HG03066 (cell line): ENCODE data around the gene TAS2R39.
"Not testable (repeated sequence)": the region's sequence is repeated elsewhere in the genome, so short reads cannot be mapped to it uniquely, and the experiment has no call there.

ENCODE experiments used
- ATAC-seq: cut with Tn5 transposase; IDR thresholded peaks from one replicate; pipeline ENCODE4 v1.9.1; 2021; ENCODE audit warnings: low read depth; ENCODE audit not compliant: unreplicated experiment

Gene TAS2R39

GRCh38 chr7:143183024-143183423 is at the start of gene TAS2R39:
TAS2R39 (plus strand) TSS chr7:143183419; CDS start chr7:143183419, 0 bp downstream.
- no peak for ATAC-seq

- ATAC-seq, result no peak
These were observed 36.1 kb upstream of the TAS2R39 start for GRCh38 chr7:143147070-143147469.

- ATAC-seq, result no peak
These were observed 35.2 kb upstream of the TAS2R39 start for GRCh38 chr7:143148050-143148449.

DNA sequence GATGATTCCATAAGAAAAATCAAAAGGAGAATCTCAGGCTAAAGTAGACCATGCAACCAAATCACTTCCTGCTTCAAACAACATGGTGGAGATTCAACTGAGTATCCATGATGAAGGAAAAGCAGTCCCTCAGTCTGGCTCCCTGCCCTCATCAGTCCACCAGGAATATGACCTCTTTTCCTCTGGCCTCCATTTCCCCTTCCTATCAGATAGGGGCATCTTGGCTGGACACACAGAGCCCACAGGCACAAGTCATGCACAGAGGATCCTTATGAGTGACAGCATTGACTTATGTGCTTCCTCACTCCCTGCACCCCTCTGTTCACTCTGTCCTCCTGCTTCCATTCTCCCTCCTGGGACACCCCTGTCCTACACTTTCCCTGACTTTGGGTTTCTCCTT is 34.6 kb upstream of the TAS2R39 start:
- ATAC-seq, result no peak

DNA sequence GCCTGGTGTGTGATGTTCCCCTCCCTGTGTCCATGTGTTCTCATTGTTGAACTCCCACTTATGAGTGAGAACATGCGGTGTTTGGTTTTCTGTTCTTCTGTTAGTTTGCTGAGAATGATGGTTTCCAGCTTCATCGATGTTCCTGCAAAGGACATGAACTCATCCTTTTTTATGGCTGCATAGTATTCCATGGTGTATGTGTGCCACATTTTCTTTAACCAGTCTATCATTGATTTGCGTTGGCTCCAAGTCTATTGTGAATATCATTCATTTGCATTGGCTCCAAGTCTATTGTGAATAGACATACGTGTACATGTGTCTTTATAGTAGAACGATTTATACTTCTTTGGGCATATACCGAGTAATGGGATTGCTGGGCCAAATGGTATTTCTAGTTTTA is 32.5 kb upstream of the TAS2R39 start:
- ATAC-seq, result not testable (repeated sequence)

DNA sequence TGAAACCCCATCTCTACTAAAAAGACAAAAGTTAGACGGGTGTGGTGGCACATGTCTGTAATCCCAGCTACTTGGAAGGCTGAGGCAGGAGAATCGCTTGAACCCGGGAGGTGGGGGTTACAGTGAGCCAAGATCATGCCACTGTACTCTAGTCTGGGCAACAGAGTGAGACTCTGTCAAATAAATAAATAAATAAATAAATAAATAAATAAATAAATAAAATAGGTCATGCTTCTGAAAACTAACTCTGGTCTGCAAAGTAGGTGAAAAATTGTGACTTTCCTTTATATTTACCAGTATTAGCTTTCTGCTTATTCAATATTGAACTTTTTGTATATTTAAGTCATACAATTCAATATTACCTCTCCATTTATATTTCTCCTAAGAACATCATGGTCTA is 24.6 kb upstream of the TAS2R39 start:
- ATAC-seq, result not testable (repeated sequence)

DNA sequence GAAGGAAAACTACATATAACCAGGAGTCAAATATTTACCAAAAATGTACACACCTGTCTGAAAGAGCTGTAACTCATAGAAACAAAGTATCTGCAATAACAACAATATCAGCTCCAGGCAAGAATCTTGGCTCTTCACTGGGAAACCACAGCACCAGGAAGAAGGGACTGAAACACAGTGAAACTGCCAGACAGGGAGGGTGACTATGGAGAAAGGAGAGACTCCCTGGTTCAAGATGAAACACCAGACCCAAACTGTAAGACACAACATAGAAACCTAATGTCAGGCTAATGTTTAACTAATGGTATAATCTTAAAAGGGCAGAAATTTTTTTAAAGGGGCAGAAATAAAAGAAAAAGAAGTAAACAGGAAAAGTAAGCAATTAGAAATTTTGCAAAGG is 11.5 kb upstream of the TAS2R39 start:
- ATAC-seq, result no peak

DNA sequence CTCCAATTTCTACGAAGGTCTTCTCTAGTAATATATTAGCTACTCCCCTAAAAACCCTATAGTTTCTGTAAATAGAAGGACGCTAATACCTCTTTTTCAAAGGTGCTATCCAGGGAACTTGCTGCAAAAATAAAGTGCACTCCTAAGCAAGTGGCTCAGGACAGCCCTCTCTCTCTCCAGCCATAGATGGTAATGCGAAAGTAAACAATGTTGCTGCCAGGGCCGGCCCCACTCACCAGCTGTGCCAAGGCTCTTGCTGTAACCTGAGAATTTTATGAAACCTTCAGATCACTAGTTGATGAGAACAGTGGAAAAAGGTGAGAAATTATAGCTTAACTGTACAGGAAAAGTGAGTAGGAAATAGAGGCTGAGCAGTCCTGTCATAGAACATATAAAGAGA is 10.9 kb upstream of the TAS2R39 start:
- no peak for ATAC-seq

DNA sequence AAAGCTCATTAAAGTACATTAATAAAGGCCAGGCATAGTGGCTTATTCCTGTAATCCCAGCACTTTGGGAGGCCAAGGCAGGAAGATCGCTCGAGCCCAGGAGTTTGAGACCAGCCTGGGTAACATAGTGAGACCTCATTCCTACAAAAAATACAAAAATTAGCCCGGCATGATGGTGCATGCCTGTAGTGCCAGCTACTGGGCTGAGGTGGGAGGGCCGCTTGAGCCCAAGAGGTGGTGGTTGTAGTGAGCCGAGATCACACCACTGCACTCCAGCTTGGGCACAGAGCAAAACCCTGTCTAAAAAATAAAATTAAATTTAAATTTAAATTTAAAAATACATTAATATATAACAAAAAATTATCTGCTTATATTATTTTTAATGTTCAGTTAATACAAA is 7.1 kb upstream of the TAS2R39 start:
- no peak for ATAC-seq

DNA sequence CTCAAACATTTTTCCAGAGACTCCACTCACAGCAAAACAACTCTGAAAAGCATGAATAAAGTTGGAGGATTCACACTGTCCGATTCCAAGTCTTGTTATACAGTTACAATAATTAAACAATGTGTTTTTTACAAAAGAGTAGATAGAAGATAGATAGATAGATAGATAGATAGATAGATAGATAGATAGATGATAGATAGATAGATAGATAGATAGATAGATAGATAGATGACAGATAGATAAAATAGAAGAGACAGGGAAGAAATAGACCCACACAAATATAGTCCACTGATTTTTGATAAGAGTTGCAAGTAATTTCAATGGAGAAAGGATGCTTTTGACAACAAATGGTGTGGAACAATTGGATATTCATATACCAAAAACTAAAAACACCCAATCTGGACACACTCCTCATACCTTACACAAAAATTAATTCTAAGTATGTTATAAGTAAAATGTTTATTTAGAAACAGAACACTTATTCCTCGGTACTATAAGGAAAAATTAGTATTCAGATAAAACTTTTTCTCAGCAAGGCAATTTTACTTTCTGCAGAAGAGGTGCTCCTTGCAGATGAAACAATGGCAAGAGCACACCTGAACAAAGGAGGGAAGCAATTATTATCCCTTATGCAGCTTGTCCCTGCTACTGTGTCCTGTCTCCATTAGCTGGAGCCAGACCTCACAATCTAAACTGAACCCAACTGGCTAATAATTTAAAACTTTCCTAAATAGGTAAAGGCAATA is 5.7 kb upstream of the TAS2R39 start:
- no peak for ATAC-seq

DNA sequence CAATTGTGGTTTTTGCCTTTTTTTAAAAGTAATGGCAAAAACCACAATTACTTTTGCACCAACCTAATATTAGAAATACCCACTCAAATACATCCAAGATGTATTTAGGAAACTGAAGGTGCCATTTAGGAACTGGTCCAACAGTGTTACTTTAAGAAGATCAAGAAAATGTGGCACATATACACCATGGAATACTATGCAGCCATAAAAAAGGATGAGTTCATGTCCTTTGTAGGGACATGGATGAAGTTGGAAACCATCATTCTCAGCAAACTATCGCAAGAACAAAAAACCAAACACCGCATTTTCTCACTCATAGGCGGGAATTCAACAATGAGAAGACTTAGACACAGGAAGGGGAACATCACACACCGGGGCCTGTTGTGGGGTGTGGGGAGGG is 2.4 kb upstream of the TAS2R39 start:
- ATAC-seq, result not testable (repeated sequence)

DNA sequence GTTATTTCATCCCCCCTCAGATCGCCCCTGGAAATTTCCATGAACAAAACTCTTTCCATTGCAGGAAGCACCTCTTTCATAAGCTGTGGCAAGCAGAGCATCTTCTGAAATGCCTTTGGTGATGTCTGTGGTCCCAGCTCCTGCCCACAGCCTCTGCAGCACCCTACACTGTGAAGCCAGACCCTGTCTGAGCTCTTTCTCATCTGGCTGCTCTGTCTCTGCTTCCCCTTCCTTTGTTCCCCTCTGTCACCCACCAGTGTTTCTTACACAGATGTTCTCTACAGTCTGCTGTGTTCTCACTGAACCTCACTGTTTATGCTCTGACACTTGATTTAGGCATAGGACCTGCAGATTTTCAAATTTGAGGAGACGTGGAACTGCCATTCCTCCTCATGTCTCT is 1.9 kb upstream of the TAS2R39 start:
- ATAC-seq, result no peak

DNA sequence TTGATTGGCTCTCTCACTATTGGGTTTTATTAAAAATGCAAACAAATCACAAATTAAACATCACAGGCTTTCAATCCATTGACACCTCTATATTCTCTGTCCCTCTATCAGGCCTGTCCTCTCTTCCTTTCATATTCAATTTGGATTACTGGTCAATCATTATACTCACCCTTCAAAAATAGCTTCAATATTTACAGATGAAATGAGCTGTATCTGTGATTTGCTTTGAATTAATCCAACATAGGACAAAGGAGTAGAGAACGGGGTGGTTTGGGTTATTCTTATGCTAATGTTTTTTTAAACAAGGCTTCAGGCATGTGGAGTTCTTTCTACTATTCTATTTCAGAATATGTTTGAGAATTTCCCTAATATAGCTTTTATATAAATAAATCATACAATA is 2.3 kb downstream of the TAS2R39 start:
- no peak for ATAC-seq

DNA sequence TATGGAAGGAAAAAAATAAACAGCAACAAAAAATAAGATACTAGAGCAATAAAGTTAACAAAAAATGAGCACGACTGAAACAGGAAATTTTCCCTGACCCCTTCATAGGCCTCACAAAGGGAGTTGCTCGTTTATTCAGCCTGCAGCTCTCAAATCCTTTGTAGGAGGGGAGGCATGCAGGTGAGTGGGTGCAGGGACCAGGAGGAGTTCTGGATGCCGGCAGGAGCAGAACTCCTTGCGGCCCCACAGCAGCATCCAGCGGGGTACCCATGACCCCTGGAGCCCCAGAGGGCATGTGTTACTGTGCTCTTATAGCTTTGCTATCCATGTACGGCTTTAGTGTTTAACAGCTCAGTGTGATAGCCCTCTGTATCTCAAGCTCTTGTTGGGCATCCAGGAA is 5.8 kb downstream of the TAS2R39 start:
- ATAC-seq, result no peak

GRCh38 chr7:143193880-143194279 is 10.7 kb downstream of the TAS2R39 start:
- ATAC-seq, result no peak

DNA sequence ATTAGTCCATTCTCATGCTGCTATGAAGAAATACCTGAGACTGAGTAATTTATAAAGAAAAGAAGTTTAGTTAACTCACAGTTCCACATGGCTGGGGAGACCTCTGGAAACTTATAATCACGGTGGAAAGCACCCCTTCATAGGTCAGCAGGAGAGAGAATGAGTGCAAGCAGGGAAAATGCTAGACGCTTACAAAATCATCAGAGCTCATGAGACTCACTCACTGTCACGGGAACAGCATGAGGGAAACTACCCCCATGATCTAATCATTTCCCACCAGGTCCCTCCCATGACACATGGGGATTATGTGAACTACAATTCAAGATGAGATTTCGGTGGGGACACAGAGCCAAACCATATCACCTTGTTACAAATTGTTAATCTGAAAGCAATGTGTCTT is 15.8 kb downstream of the TAS2R39 start:
- no peak for ATAC-seq

DNA sequence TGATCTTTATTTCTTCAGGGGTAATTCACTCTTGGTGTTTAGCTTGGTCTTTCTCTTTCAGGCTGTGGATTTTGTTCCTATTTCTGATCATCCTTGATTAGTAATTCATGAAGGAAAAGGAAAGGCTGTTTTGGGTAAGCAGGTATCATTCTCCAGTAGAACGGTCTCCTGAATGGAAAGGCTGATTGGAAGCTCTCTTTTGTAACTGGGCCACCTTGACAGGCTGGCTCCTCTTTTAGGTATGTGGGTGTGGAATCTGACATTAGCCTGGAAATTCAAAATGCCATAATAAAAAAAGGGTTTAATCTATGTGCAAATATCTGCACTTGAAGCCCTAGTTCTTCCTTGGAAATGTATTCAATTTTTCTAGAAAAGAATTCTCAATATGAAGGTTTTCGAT is 18.9 kb downstream of the TAS2R39 start:
- no peak for ATAC-seq

DNA sequence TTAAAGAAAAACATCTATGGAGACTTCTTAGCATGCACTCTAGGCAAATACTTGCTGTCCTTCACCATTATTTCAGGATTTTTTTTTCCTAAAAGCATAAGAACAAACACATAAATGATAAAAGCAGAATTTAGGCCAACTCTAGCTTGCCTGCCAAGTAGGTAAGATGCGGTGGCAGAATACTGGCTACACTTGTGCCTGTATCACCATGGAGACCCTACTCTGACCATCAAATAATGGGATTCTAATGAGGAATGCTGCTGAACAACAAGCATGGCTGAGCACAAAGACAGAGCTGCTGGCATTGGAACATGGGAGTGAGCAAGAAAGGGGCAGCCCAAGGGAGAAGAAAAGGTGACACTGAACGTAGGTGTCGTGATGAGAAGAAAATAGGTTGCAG is 20.2 kb downstream of the TAS2R39 start:
- ATAC-seq, result no peak

DNA sequence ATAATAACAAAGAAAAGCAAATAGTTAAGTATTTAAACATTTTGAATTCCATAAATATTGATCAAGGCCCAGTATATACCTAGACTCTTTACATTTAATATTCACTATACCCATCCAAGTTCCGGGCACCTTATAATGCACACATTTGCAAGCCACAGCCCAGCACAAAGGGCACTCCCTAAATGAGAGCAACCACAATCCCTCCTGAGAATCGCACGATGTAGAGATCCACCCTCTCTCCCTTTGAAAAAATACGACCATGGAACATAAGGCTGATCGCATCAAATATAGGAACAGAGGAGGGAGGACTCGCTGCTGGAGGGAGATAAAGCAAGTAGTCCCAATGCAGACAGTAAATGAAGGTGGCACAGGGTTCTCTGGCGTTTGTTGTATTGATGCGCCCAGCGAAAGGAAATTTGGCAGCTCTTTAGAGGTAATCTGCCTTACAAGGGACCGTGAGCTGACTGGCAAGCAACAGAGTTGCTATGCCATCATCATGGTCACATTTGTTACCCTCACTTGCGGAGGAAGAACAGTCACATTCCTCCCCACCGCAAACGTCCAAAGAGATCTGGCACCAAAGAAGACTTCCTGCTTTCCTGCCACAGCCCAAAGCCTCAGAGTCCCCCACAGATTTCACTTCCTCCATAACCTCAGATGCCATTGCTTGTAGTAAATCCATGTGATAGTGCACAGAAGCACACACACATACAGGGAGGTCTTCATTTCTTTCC is 22.5 kb downstream of the TAS2R39 start:
- peak; percentile 89 for ATAC-seq

GRCh38 chr7:143210541-143210940 is 27.3 kb downstream of the TAS2R39 start:
- ATAC-seq, result no peak

DNA sequence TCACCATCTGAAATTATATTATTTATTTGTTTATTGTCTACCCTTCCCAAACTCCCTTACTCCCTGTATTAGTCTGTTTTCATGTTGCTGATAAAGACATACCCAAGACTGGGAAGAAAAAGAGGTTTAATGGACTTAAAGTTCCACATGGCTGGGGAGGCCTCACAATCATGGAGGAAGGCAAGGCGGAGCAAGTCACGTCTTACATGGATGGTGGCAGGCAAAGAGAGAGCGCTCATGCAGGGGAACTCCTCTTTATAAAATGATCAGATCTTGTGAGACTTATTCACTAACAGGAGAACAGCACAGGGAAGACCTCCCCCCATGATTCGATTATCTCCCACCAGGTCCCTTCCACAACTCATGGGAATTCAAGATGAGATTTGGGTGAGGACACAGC is 30.3 kb downstream of the TAS2R39 start:
- not testable (repeated sequence) for ATAC-seq
